WTC11 (cell line): ENCODE data around the gene PTPRO. TPM values are rescaled to one million over a fixed set of nuclear protein-coding genes. Genes with fewer than 3 reads are reported as not detected.

Experiments used
- ATAC-seq: fragments of 200-7000 bp; cut with Tn5 transposase; 2 replicates; pipeline ENCODE4 v1.10.0; 2021; ENCODE audit warnings: mild to moderate bottlenecking, moderate library complexity
- CTCF ChIA-PET: fragments of 300-600 bp; sonication (Branson Sonifier 250); formaldehyde crosslinking; loops from one replicate; lab custom pipeline; 2021; ENCODE audit warnings: antibody characterized with exemption; lab: Charles Lee
- POLR2A ChIA-PET: fragments of 350-600 bp; sonication (Branson Sonifier 250); formaldehyde crosslinking; loops from one replicate; lab custom pipeline; 2021; ENCODE audit warnings: antibody characterized with exemption; lab: Charles Lee
- DNase-seq: peaks from one replicate; pipeline ENCODE4 v3.0.0; 2021; ENCODE audit warnings: low spot score
- H3K27ac Mint-ChIP-seq: 2 replicates; pipeline ENCODE4 v1.8.0; 2021; ENCODE audit warnings: mixed read lengths
- H3K27me3 Mint-ChIP-seq: 2 replicates; pipeline ENCODE4 v1.8.0; 2021; ENCODE audit warnings: low read depth, mild to moderate bottlenecking, moderate library complexity, mixed read lengths
- H3K36me3 Mint-ChIP-seq: 2 replicates; pipeline ENCODE4 v1.8.0; 2021; ENCODE audit warnings: mixed read lengths
- H3K4me1 Mint-ChIP-seq: 2 replicates; pipeline ENCODE4 v1.8.0; 2022; ENCODE audit warnings: mixed read lengths
- H3K4me3 Mint-ChIP-seq: 2 replicates; pipeline ENCODE4 v1.8.0; 2021; ENCODE audit warnings: mild to moderate bottlenecking, moderate library complexity, mixed read lengths
- H3K9me3 Mint-ChIP-seq: 2 replicates; pipeline ENCODE4 v1.8.0; 2021; ENCODE audit warnings: mixed read lengths
- ARID4B ChIP-seq: sonication (generic); formaldehyde crosslinking; IDR thresholded peaks from 2 replicates; pipeline ENCODE4 v1.8.0; 2023; ENCODE audit warnings: missing genetic modification reagents, mild to moderate bottlenecking, borderline replicate concordance
- CDX4 ChIP-seq: fragments of 250-450 bp; sonication (Bioruptor Pico); IDR thresholded peaks from 2 replicates; pipeline ENCODE4 v1.9.0; 2021; ENCODE audit warnings: moderate library complexity, mild to moderate bottlenecking, inconsistent platforms, borderline replicate concordance
- FOXK1 ChIP-seq: sonication (generic); formaldehyde crosslinking; IDR thresholded peaks from 2 replicates; pipeline ENCODE4 v1.8.0; 2022; ENCODE audit warnings: mild to moderate bottlenecking, moderate library complexity, missing genetic modification reagents
- FOXP4 ChIP-seq: sonication (generic); formaldehyde crosslinking; IDR thresholded peaks from 2 replicates; pipeline ENCODE4 v1.8.0; 2022; ENCODE audit warnings: mild to moderate bottlenecking, missing genetic modification reagents
- GABPB1 ChIP-seq: sonication (generic); formaldehyde crosslinking; IDR thresholded peaks from 2 replicates; pipeline ENCODE4 v1.8.1; 2023; ENCODE audit warnings: mild to moderate bottlenecking, missing genetic modification reagents
- GRHL2 ChIP-seq: fragments of 250-450 bp; sonication (Bioruptor Pico); IDR thresholded peaks from 2 replicates; pipeline ENCODE4 v1.8.0; 2022; ENCODE audit warnings: mild to moderate bottlenecking, moderate library complexity; ENCODE audit not compliant: insufficient replicate concordance, severe bottlenecking
- GTF2I ChIP-seq: fragments of 250-450 bp; sonication (Bioruptor Pico); conservative IDR thresholded peaks from 2 replicates; pipeline ENCODE4 v1.4.0; 2021; ENCODE audit warnings: mild to moderate bottlenecking
- HMGXB4 ChIP-seq: sonication (generic); formaldehyde crosslinking; IDR thresholded peaks from 2 replicates; pipeline ENCODE4 v1.8.1; 2023; ENCODE audit warnings: mild to moderate bottlenecking, moderate library complexity, missing genetic modification reagents
- JAZF1 ChIP-seq: fragments of 250-450 bp; sonication (Bioruptor Pico); IDR thresholded peaks from 2 replicates; pipeline ENCODE4 v1.9.0; 2021; ENCODE audit warnings: moderate library complexity, mild to moderate bottlenecking, inconsistent platforms
- JUN ChIP-seq: sonication (generic); formaldehyde crosslinking; IDR thresholded peaks from 2 replicates; pipeline ENCODE4 v1.8.0; 2023; ENCODE audit warnings: mild to moderate bottlenecking, missing genetic modification reagents
- MAX ChIP-seq: sonication (generic); formaldehyde crosslinking; IDR thresholded peaks from 2 replicates; pipeline ENCODE4 v1.8.0; 2022; ENCODE audit warnings: mild to moderate bottlenecking, missing genetic modification reagents
- NR3C1 ChIP-seq: sonication (generic); formaldehyde crosslinking; conservative IDR thresholded peaks from 2 replicates; pipeline ENCODE4 v1.8.1; 2023; ENCODE audit warnings: low read depth, mild to moderate bottlenecking, missing genetic modification reagents
- OVOL2 ChIP-seq: fragments of 250-450 bp; sonication (Bioruptor Pico); IDR thresholded peaks from 2 replicates; pipeline ENCODE4 v1.9.0; 2021; ENCODE audit warnings: mild to moderate bottlenecking, borderline replicate concordance
- SMAD4 ChIP-seq: sonication (generic); formaldehyde crosslinking; IDR thresholded peaks from 2 replicates; pipeline ENCODE4 v1.8.0; 2022; ENCODE audit warnings: mild to moderate bottlenecking, missing genetic modification reagents
- TEAD1 ChIP-seq: sonication (generic); formaldehyde crosslinking; IDR thresholded peaks from 2 replicates; pipeline ENCODE4 v1.8.0; 2022; ENCODE audit warnings: mild to moderate bottlenecking, missing genetic modification reagents
- TEAD4 ChIP-seq: sonication (generic); formaldehyde crosslinking; IDR thresholded peaks from 2 replicates; pipeline ENCODE4 v1.8.0; 2022; ENCODE audit warnings: mild to moderate bottlenecking, missing genetic modification reagents
- ZBTB21 ChIP-seq: sonication (generic); formaldehyde crosslinking; IDR thresholded peaks from 2 replicates; pipeline ENCODE4 v1.8.1; 2023; ENCODE audit warnings: mild to moderate bottlenecking, missing genetic modification reagents, borderline replicate concordance
- ZMAT4 ChIP-seq: fragments of 250-450 bp; sonication (Bioruptor Pico); IDR thresholded peaks from 2 replicates; pipeline ENCODE4 v1.9.0; 2021; ENCODE audit warnings: mild to moderate bottlenecking
- ZNF138 ChIP-seq: sonication (generic); formaldehyde crosslinking; conservative IDR thresholded peaks from 2 replicates; pipeline ENCODE4 v1.8.1; 2022; ENCODE audit warnings: mild to moderate bottlenecking, moderate library complexity, missing genetic modification reagents
- ZNF317 ChIP-seq: sonication (generic); formaldehyde crosslinking; IDR thresholded peaks from 2 replicates; pipeline ENCODE4 v1.8.1; 2023; ENCODE audit warnings: low read depth, mild to moderate bottlenecking, moderate library complexity, missing genetic modification reagents, borderline replicate concordance
- ZNF396 ChIP-seq: fragments of 250-450 bp; sonication (Bioruptor Pico); IDR thresholded peaks from 2 replicates; pipeline ENCODE4 v1.8.0; 2021; ENCODE audit warnings: mild to moderate bottlenecking, moderate library complexity, borderline replicate concordance
- ZNF425 ChIP-seq: fragments of 250-450 bp; sonication (Bioruptor Pico); conservative IDR thresholded peaks from 2 replicates; pipeline ENCODE4 v1.9.0; 2021; ENCODE audit warnings: mild to moderate bottlenecking
- total RNA-seq: library from RNA; stranded (reverse); gene quantifications from 3 replicates; pipeline ENCODE4 v1.2.3, GENCODE V29; 2021

The PTPRO gene
- total RNA-seq, 1 experiment from 2014 or later, result 1.1 TPM

- TF ChIP-seq ZNF425 (CRISPR knock-in tag), result no peak
- no peak for TF ChIP-seq ZNF317 (CRISPR knock-in tag)
- TF ChIP-seq FOXP4 (CRISPR knock-in tag), result no peak
- TF ChIP-seq NR3C1 (CRISPR knock-in tag), result no peak
- no peak for TF ChIP-seq MAX (CRISPR knock-in tag)
Measured at GRCh38 chr12:15625075-15625474, 302.8 kb downstream of the PTPRO start (continued).

GRCh38 chr12:15627995-15628945, 306.0 kb downstream of the PTPRO start:
- DNase-seq (no peak), ATAC-seq (no peak)
- Mint-ChIP-seq H3K36me3 (no peaks in the 10 kb centered on the region), H3K27me3 (no peaks in the 10 kb centered on the region), H3K4me1 (peaks cover 14% of the 10 kb centered on the region), H3K4me3 (no peak overlapping the region), H3K27ac (no peak overlapping the region), H3K9me3 (no peaks in the 10 kb centered on the region)
- ChIA-PET POLR2A (interaction anchor here (1.2 kb wide), 1 partner anchor 210 kb away, joined by 4 read pairs; no protein-coding TSS in a partner anchor), CTCF (no interaction called here)
- no peak for TF ChIP-seq CDX4
- TF ChIP-seq GRHL2 (CRISPR knock-in tag), result no peak
- no peak for TF ChIP-seq JAZF1
- no peak for TF ChIP-seq TEAD4
- no peak for TF ChIP-seq GABPB1 (CRISPR knock-in tag)
- TF ChIP-seq FOXK1 (CRISPR knock-in tag), result no peak
- no peak for TF ChIP-seq ZMAT4 (CRISPR knock-in tag)
- TF ChIP-seq NR3C1 (CRISPR knock-in tag), result no peak
- TF ChIP-seq ZNF396 (CRISPR knock-in tag), result no peak
- no peak for TF ChIP-seq SMAD4 (CRISPR knock-in tag)
- no peak for TF ChIP-seq OVOL2 (CRISPR knock-in tag)
- no peak for TF ChIP-seq ARID4B (CRISPR knock-in tag)
- TF ChIP-seq ZBTB21 (CRISPR knock-in tag), result no peak
- no peak for TF ChIP-seq JUN (CRISPR knock-in tag)
- no peak for TF ChIP-seq TEAD1 (CRISPR knock-in tag)
- no peak for TF ChIP-seq HMGXB4 (CRISPR knock-in tag)
- TF ChIP-seq ZNF138, result no peak
- no peak for TF ChIP-seq GTF2I (CRISPR knock-in tag)
